A549 treated with Hydrocortisone at 1 μM for 4 hours (cell line): ENCODE data around the gene SPRR2E. TPM values are rescaled to one million over a fixed set of nuclear protein-coding genes. Genes with fewer than 3 reads are reported as not detected.

ENCODE experiments used
- total RNA-seq: library from RNA; stranded (reverse); fragments of 200-300 nt; extraction: Qiagen RNA extraction; gene quantifications from 5 replicates; pipeline ENCODE4 v1.2.3, GENCODE V29; 2022

The SPRR2E gene
- not detected in 5 replicates for total RNA-seq

GRCh38 chr1:153094426-153094825 lies at the start of gene SPRR2E:
TSS of gene SPRR2E (minus strand) at chr1:153094526. CDS start at chr1:153093751, 775 bp downstream.

GRCh38 chr1:153113416-153113815 lies 19.1 kb upstream of the SPRR2E start, which contains the start of gene SPRR2F:
TSS of gene SPRR2F (minus strand) at chr1:153113516. CDS start at chr1:153112733, 783 bp downstream.

GRCh38 chr1:153071511-153071910 lies 22.8 kb downstream of the SPRR2E start, which contains the start of gene SPRR2B:
TSS of gene SPRR2B (minus strand) at chr1:153071611. CDS start at chr1:153070839, 772 bp downstream.

GRCh38 chr1:153057375-153057774 lies 37.0 kb downstream of the SPRR2E start, which contains the start of gene SPRR2A:
TSS of gene SPRR2A (minus strand) at chr1:153057512. CDS start at chr1:153056735, 777 bp downstream.

Other genes with a start within 250 kb of the SPRR2E start
- gene LCE7A, start 234.5 kb downstream of the SPRR2E start, total RNA-seq: not detected in 5 replicates
- gene SMCP, start 216.2 kb downstream of the SPRR2E start, total RNA-seq: not detected in 5 replicates
- gene IVL, start 186.0 kb downstream of the SPRR2E start, total RNA-seq: 0.07 to 0.09 TPM (median 0.08 TPM) in 3 of 5 replicates, not detected in the others
- gene SPRR5, start 147.3 kb downstream of the SPRR2E start, total RNA-seq: not detected in 5 replicates
- not detected in 5 replicates for gene SPRR4, start 123.9 kb downstream of the SPRR2E start, total RNA-seq
- gene SPRR1A, start 110.4 kb downstream of the SPRR2E start, total RNA-seq: not detected in 5 replicates
- not detected in 5 replicates for gene SPRR3, start 92.8 kb downstream of the SPRR2E start, total RNA-seq
- not detected in 5 replicates for gene SPRR1B, start 63.3 kb downstream of the SPRR2E start, total RNA-seq
- 0.18 TPM in 1 of 5 replicates, not detected in the others for gene SPRR2D, start 53.4 kb downstream of the SPRR2E start, total RNA-seq
- gene SPRR2A, start 37.0 kb downstream of the SPRR2E start, total RNA-seq: not detected in 5 replicates
- gene SPRR2B, start 22.9 kb downstream of the SPRR2E start, total RNA-seq: not detected in 5 replicates
- gene SPRR2F, start 19.0 kb upstream of the SPRR2E start, total RNA-seq: not detected in 5 replicates
- gene SPRR2G, start 56.4 kb upstream of the SPRR2E start, total RNA-seq: not detected in 5 replicates
- not detected in 5 replicates for gene LELP1, start 108.9 kb upstream of the SPRR2E start, total RNA-seq
- gene PRR9, start 123.1 kb upstream of the SPRR2E start, total RNA-seq: not detected in 5 replicates
- not detected in 5 replicates for gene LORICRIN, start 165.2 kb upstream of the SPRR2E start, total RNA-seq
- not detected in 5 replicates for gene PGLYRP3, start 218.4 kb upstream of the SPRR2E start, total RNA-seq